ENCODE measurements around the gene TTC7B. TPM values are rescaled to one million over a fixed set of nuclear protein-coding genes. Genes with fewer than 3 reads are reported as not detected.

Gene TTC7B
- total RNA-seq, 1 experiment from 2014 or later = 70.6 TPM

DNA sequence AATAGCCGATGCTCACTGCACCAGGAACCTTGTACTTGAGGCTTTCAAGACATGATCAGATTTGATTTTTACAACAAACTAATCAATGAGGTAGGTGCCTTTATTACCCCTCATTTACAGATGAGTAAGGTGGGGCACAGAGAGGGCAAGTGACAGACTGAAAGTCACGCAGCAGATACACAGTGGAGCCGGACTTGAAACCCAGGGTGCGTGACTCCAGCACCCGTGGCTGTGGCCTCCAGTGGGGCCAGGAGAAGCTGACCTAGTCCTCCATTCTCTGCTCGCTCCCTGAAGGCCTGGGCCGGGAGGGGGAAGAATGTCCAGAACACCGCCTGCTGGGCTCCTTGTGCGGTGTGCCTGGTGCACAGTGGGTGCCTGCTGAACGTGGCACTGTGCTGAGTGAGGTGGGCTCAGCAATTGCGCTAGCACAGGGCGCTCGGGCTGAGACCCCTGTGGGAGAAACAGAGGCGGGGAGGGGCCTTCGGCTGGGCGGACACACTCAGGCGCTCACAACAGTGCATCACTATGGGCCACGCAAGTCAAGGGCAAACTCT is 294.2 kb downstream of the TTC7B start:
- H3K9ac ChIP-seq (ENCODE audit: low read length) = no peak overlapping the region
- H3K4me3 ChIP-seq (replicated peaks in 1 of 2; ENCODE audit: low read depth in 1 of 2, low read length in 2 of 2) = no peak overlapping the region
- H3K9me2 ChIP-seq (ENCODE audit: insufficient read depth) = no peaks in the 10 kb centered on the region
- no peaks in the 10 kb centered on the region for H3K36me3 ChIP-seq (ENCODE audit: control insufficient read depth in 1 of 2, insufficient read depth in 2 of 2, low read length in 2 of 2)
- H2AFZ ChIP-seq (ENCODE audit: low read depth, low read length, poor library complexity, severe bottlenecking) = no peak overlapping the region
- CTCF ChIA-PET = interaction anchor here (1.0 to 1.5 kb wide), 2 partner anchors 12 to 122 kb away, joined by 4 to 6 read pairs; no protein-coding TSS in a partner anchor
- H3K9me3 ChIP-seq (ENCODE audit: control insufficient read depth in 1 of 2, insufficient read depth in 1 of 2, low read depth in 1 of 2, low read length in 2 of 2) = peaks cover 0 to 4% of the 10 kb centered on the region in 2 experiments; a peak in 1 of 4 replicates
- H3K27ac ChIP-seq (ENCODE audit: low read depth, low read length) = 0 out of 2 replicates have a peak overlapping the region, but pooled peaks have one; percentile 32
- H3K27me3 ChIP-seq (ENCODE audit: insufficient read depth, low read length) = no peaks in the 10 kb centered on the region
- intact Hi-C loops (cut with micrococcal nuclease) = no loop called here
- peak overlapping the region; percentile 49; the same call in 1 of the 2 replicates for H3K4me2 ChIP-seq (ENCODE audit: low read length)
- DNase-seq (ENCODE audit: low read depth, low spot score) = no peak
- no peaks in the 10 kb centered on the region for H3K79me2 ChIP-seq (ENCODE audit: insufficient read depth, low read length)
- POLR2A ChIA-PET = no interaction called here
- peaks cover 37 to 44% of the 10 kb centered on the region in 2 experiments for H3K4me1 ChIP-seq (ENCODE audit: control insufficient read depth in 1 of 2, insufficient read depth in 2 of 2, low read length in 2 of 2)
- no peaks in the 10 kb centered on the region for H4K20me1 ChIP-seq (ENCODE audit: insufficient read depth)
- RAD21 ChIA-PET (ENCODE audit: low non-redundant PET in 1 of 2, low total read pairs in 2 of 2, uncharacterized antibody in 2 of 2, unreplicated experiment in 2 of 2) = no interaction called here
- BruUV-seq (replicated peaks) = no TSS peak
- TF ChIP-seq, protein P1, sequence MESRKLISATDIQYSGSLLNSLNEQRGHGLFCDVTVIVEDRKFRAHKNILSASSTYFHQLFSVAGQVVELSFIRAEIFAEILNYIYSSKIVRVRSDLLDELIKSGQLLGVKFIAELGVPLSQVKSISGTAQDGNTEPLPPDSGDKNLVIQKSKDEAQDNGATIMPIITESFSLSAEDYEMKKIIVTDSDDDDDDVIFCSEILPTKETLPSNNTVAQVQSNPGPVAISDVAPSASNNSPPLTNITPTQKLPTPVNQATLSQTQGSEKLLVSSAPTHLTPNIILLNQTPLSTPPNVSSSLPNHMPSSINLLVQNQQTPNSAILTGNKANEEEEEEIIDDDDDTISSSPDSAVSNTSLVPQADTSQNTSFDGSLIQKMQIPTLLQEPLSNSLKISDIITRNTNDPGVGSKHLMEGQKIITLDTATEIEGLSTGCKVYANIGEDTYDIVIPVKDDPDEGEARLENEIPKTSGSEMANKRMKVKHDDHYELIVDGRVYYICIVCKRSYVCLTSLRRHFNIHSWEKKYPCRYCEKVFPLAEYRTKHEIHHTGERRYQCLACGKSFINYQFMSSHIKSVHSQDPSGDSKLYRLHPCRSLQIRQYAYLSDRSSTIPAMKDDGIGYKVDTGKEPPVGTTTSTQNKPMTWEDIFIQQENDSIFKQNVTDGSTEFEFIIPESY (IDR thresholded peaks at IDR 0.05; ENCODE audit: extremely low read depth, insufficient replicate concordance, low read length) = no peak
- no peak for TF ChIP-seq YY1 (IDR thresholded peaks at IDR 0.05; ENCODE audit: extremely low read depth, insufficient replicate concordance, low read depth, low read length)
- no peak for TF ChIP-seq CEBPB (IDR thresholded peaks at IDR 0.05; ENCODE audit: low read depth)
- TF ChIP-seq, protein P2, sequence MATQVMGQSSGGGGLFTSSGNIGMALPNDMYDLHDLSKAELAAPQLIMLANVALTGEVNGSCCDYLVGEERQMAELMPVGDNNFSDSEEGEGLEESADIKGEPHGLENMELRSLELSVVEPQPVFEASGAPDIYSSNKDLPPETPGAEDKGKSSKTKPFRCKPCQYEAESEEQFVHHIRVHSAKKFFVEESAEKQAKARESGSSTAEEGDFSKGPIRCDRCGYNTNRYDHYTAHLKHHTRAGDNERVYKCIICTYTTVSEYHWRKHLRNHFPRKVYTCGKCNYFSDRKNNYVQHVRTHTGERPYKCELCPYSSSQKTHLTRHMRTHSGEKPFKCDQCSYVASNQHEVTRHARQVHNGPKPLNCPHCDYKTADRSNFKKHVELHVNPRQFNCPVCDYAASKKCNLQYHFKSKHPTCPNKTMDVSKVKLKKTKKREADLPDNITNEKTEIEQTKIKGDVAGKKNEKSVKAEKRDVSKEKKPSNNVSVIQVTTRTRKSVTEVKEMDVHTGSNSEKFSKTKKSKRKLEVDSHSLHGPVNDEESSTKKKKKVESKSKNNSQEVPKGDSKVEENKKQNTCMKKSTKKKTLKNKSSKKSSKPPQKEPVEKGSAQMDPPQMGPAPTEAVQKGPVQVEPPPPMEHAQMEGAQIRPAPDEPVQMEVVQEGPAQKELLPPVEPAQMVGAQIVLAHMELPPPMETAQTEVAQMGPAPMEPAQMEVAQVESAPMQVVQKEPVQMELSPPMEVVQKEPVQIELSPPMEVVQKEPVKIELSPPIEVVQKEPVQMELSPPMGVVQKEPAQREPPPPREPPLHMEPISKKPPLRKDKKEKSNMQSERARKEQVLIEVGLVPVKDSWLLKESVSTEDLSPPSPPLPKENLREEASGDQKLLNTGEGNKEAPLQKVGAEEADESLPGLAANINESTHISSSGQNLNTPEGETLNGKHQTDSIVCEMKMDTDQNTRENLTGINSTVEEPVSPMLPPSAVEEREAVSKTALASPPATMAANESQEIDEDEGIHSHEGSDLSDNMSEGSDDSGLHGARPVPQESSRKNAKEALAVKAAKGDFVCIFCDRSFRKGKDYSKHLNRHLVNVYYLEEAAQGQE (IDR thresholded peaks at IDR 0.05; ENCODE audit: low read depth) = no peak
- no peak for TF ChIP-seq EGR1 (IDR thresholded peaks at IDR 0.05; ENCODE audit: low read depth)
- TF ChIP-seq RAD21 (IDR thresholded peaks at IDR 0.05; ENCODE audit: low read depth) = no peak
- TF ChIP-seq, protein P3, sequence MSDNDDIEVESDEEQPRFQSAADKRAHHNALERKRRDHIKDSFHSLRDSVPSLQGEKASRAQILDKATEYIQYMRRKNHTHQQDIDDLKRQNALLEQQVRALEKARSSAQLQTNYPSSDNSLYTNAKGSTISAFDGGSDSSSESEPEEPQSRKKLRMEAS (IDR thresholded peaks at IDR 0.05) = no peak
- no peak for TF ChIP-seq CBX3 (IDR thresholded peaks at IDR 0.05; ENCODE audit: low read depth)
- TF ChIP-seq POLR2A (IDR thresholded peaks at IDR 0.05; ENCODE audit: borderline replicate concordance, extremely low read depth, insufficient read depth, insufficient read length) = no peak
- TF ChIP-seq TCF7L2 (IDR thresholded peaks at IDR 0.05; ENCODE audit: borderline replicate concordance, extremely low read depth, insufficient read depth, insufficient read length) = no peak
- TF ChIP-seq SP1 (IDR thresholded peaks at IDR 0.05; ENCODE audit: low read depth) = no peak
- TF ChIP-seq SIN3A (IDR thresholded peaks at IDR 0.05; ENCODE audit: low read depth) = no peak
- TF ChIP-seq SRF (IDR thresholded peaks at IDR 0.05; ENCODE audit: low read depth) = no peak
- TF ChIP-seq ZNF274 (IDR thresholded peaks at IDR 0.05; ENCODE audit: low read depth, low read length) = no peak
- ATAC-seq = no peak
